ENCODE results near the gene PERCC1. TPM values are rescaled to one million over a fixed set of nuclear protein-coding genes. Genes with fewer than 3 reads are reported as not detected.

The PERCC1 gene
- total and polyA plus RNA-seq, 8 donors: 0.16 to 0.23 TPM; not detected in 6

DNA sequence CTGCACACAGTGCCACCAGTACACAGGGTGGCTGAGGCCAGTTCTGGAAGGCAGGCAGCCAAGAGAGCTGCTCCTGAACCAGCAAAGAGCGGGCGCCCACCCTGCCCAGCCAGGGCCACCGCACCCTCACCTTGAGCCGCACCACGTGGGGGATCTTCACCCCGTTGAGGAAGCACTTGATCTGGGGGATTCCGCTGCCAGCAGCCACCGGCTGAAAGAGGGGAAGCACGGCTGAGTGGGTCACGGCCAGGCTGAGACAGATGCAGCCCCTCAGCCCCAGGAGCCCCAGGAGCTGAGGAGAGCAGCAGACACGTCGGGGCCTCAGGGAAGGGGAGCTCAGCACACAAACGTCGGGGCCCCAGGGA lies 28.1 kb downstream of the PERCC1 start:
- DNase-seq (peak in 1 of 6 donors; percentile 43), FAIRE-seq (no peak), ATAC-seq (no peak)
- Histone ChIP-seq H3K36me3 (peaks cover 0 to 32% (median 0%) of the 10 kb centered on the region in 3 donors), H3K27me3 (no peaks in the 10 kb centered on the region), H3K4me3 (no peak overlapping the region), H3K9me3 (no peaks in the 10 kb centered on the region), H3K4me1 (no peaks in the 10 kb centered on the region), H3K27ac (no peak overlapping the region)
- intact Hi-C loops (cut with DNase I): no loop called here
- 86 to 88% methylated on average over 14 of the region's 14 CpGs for WGBS, 2 donors
- TF ChIP-seq, protein P1, sequence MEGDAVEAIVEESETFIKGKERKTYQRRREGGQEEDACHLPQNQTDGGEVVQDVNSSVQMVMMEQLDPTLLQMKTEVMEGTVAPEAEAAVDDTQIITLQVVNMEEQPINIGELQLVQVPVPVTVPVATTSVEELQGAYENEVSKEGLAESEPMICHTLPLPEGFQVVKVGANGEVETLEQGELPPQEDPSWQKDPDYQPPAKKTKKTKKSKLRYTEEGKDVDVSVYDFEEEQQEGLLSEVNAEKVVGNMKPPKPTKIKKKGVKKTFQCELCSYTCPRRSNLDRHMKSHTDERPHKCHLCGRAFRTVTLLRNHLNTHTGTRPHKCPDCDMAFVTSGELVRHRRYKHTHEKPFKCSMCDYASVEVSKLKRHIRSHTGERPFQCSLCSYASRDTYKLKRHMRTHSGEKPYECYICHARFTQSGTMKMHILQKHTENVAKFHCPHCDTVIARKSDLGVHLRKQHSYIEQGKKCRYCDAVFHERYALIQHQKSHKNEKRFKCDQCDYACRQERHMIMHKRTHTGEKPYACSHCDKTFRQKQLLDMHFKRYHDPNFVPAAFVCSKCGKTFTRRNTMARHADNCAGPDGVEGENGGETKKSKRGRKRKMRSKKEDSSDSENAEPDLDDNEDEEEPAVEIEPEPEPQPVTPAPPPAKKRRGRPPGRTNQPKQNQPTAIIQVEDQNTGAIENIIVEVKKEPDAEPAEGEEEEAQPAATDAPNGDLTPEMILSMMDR (IDR thresholded peaks at IDR 0.05): no peak

DNA sequence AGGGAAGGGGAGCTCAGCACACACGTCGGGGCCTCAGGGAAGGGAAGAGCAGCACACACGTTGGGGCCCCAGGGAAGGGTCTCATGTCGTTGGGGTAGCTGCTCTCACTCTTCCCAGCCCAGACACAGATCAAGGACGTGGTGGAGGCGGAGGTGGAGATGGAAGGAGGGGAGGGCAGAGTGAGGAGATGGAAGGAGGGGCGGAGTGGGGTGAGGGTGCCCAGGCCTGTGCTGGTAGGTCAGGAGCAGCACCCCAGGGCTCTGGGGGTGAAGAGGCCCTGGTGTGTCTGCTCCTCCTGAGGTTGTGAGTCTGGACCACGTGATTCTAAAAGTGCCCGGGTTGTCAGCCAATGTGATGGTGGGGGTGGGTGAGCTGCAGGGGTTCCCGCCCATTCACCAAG lies 29.1 kb downstream of the PERCC1 start:
- intact Hi-C loops (cut with DNase I): no loop called here
- Histone ChIP-seq H3K36me3 (peaks cover 0 to 22% (median 0%) of the 10 kb centered on the region in 3 donors), H3K9me3 (no peaks in the 10 kb centered on the region)

DNA sequence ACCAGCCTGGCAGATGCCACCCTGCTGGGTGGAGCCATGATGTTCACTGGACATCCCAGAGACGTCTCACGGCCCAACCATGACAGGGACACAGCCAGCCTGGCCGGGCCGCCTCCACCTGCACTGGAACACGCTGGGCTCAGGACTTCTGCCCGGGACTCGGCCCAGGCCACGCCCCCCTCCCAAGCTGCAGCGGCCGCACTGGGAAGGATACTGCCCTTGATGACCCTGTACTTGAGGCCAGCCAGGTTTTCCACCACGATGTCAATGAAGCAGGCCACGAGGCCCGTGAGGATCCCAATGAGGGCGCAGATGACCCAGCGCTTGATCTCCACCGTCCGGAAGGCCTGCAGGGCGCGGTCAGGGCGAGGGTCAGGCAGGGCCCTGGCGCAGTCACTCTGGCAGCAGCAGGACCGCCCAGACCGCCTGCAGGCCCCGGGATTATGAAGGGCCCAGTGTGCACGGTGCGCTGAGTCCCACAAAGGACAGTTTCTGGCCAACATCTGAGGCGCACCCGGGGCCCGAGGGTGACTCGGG lies 29.8 kb downstream of the PERCC1 start:
- Histone ChIP-seq H3K9me3 (no peaks in the 10 kb centered on the region), H3K4me3 (no peak overlapping the region), H3K27me3 (no peaks in the 10 kb centered on the region), H3K4me1 (no peaks in the 10 kb centered on the region), H3K27ac (no peak overlapping the region), H3K36me3 (peaks cover 0 to 17% (median 0%) of the 10 kb centered on the region in 3 donors)
- DNase-seq (peak in 2 of 6 donors; percentile 45 to 62), FAIRE-seq (no peak), ATAC-seq (no peak)
- 90 to 92% methylated on average over 30 of the region's 30 CpGs for WGBS, 2 donors
- TF ChIP-seq, protein P1 (IDR thresholded peaks at IDR 0.05): no peak
- intact Hi-C loops (cut with DNase I): no loop called here

More for the DNA sequence above, 29.1 kb downstream of the PERCC1 start:
- Histone ChIP-seq H3K4me1 (no peaks in the 10 kb centered on the region), H3K27ac (no peak overlapping the region), H3K27me3 (no peaks in the 10 kb centered on the region), H3K4me3 (no peak overlapping the region)
- DNase-seq (peak in 1 of 6 donors; percentile 29), ATAC-seq (no peak), FAIRE-seq (no peak)
- WGBS, 2 donors: 84 to 87% methylated on average over 9 to 10 of the region's 10 CpGs
- TF ChIP-seq, protein P1 (IDR thresholded peaks at IDR 0.05): no peak

DNA sequence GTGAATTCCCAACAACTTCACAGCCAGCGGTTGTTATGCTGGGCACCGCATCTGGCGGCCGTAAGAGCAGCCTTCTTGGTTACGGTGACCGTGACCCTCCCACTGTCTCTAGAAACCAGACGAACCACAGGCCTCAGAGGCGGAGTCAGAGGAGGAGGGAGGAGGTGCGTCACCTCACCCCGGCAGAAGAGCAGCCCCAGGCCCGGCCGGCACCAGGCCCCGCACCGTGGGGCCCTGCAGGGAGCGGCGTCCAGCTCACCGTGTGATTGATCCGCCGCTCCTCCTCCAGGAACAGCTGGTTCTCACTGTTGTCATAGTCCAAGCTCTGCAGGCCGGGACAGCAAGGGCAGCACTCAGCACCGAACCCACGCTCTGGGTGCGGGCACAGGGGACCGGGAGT lies 30.3 kb downstream of the PERCC1 start:
- WGBS, 2 donors: 91% methylated on average over 23 to 24 of the region's 24 CpGs
- peaks cover 0 to 13% (median 0%) of the 10 kb centered on the region in 3 donors for H3K36me3 ChIP-seq
- ATAC-seq (no peak), DNase-seq (peak in 1 of 6 donors; percentile 50), FAIRE-seq (no peak)
- H3K27me3 ChIP-seq: no peaks in the 10 kb centered on the region
- TF ChIP-seq, protein P1 (IDR thresholded peaks at IDR 0.05): no peak
- no peaks in the 10 kb centered on the region for H3K9me3 ChIP-seq
- no peaks in the 10 kb centered on the region for H3K4me1 ChIP-seq
- intact Hi-C loops (cut with DNase I): no loop called here
- H3K27ac ChIP-seq: no peak overlapping the region
- H3K4me3 ChIP-seq: no peak overlapping the region

DNA sequence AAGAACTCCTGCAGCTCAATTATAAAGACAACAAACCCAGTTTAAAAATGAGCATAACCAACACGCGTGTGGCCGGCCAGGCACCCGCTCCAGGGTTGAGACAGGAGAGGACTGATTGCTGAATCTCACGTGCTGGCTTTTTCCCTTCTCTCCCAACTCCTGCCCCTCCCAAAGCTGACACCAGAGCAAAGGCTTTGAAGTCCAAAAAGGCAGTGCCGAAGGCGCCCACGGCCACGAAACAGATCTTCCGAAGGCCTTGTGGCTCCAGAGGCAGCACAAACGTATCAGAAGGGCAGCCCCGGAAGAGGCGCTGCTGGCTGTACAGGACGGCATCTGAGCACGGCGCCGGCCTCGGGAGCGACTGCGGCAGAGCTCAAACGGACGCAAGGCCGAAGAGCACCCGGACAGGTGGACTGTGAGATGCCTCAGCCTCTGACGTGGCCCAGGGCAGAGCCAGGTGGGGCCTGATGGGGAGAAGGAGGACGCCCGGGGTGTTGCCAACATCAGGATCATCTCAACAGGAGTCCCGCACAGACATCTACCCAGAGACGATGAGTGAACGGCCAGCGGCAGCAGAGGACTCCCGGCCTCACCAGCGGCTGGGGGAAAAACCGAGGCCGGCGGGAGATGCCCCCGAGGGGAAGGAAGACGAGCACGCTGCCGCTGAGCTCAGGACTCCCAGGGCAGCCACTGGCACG lies 33.5 kb downstream of the PERCC1 start:
- WGBS, 2 donors: 92% methylated on average over 38 to 41 of the region's 41 CpGs

More for the DNA sequence above, 33.5 kb downstream of the PERCC1 start:
- Histone ChIP-seq H3K9me3 (no peaks in the 10 kb centered on the region), H3K36me3 (peaks cover 0 to 13% (median 0%) of the 10 kb centered on the region in 3 donors), H3K27ac (no peak overlapping the region), H3K27me3 (no peaks in the 10 kb centered on the region), H3K4me3 (no peak overlapping the region), H3K4me1 (no peaks in the 10 kb centered on the region)
- FAIRE-seq: no peak
- DNase-seq: peak in 2 of 6 donors; percentile 50 to 52
- TF ChIP-seq, protein P1 (IDR thresholded peaks at IDR 0.05): no peak
- no peak for ATAC-seq
- intact Hi-C loops (cut with DNase I): no loop called here

Data from pancreas (tissue), 10 donors.